OCI-LY3 (cell line): ENCODE data around the gene CDON.

ENCODE experiments used
- EZH2phosphoT487 ChIP-seq: fragments of 200-600 bp; shearing (Covaris generic); IDR thresholded peaks from 2 replicates; pipeline ENCODE4 v1.6.1; 2018; ENCODE audit warnings: antibody characterized with exemption, mixed run types, low read depth
- TF ChIP-seq, protein P1 (sequence below): fragments of 200-600, 300-600 bp; sonication (generic); IDR thresholded peaks from 2 replicates; pipeline ENCODE4 v1.5.1; 2014; ENCODE audit warnings: antibody characterized with exemption, low read length, low read depth

DNA sequence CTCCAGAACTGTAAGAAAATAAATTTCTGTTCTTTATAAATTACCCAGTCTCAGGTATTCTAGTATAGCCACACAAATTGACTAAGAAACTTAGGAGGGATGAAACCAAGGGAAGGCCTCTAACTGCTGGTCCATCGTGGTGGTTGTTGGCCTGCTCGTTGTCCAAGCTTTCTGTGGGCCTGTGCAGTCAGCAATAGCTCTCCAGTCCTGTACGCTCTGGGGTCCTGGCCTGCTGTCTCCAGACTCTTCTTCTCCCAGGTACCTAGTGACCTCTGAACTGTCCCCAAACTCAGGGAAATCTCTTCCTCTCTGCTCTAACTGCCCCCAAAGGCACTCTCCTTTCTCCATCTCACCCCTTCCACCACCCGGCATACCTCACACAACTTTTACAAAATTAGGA lies 122.5 kb downstream of the CDON start:
- TF ChIP-seq, protein P1, sequence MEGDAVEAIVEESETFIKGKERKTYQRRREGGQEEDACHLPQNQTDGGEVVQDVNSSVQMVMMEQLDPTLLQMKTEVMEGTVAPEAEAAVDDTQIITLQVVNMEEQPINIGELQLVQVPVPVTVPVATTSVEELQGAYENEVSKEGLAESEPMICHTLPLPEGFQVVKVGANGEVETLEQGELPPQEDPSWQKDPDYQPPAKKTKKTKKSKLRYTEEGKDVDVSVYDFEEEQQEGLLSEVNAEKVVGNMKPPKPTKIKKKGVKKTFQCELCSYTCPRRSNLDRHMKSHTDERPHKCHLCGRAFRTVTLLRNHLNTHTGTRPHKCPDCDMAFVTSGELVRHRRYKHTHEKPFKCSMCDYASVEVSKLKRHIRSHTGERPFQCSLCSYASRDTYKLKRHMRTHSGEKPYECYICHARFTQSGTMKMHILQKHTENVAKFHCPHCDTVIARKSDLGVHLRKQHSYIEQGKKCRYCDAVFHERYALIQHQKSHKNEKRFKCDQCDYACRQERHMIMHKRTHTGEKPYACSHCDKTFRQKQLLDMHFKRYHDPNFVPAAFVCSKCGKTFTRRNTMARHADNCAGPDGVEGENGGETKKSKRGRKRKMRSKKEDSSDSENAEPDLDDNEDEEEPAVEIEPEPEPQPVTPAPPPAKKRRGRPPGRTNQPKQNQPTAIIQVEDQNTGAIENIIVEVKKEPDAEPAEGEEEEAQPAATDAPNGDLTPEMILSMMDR, result no peak
- no peak for TF ChIP-seq EZH2phosphoT487
